Panc1 (cell line): Measurements from ENCODE around the gene RAP1GDS1.

Experiments
- CTCF ChIP-seq: fragments of 450-650 bp; IDR thresholded peaks from 2 replicates; pipeline ENCODE4 v1.5.1; 2017; ENCODE audit warnings: mild to moderate bottlenecking
- REST ChIP-seq, 2 experiments: IDR thresholded peaks; 2 replicates each; pipeline ENCODE4 v1.6.1; 2011 to 2012; ENCODE audit warnings: low read depth in 2 of 2, control low read depth in 1 of 2, low read length in 1 of 2, mild to moderate bottlenecking in 1 of 2, moderate library complexity in 1 of 2; ENCODE audit not compliant: insufficient read depth in 1 of 2

- TF ChIP-seq CTCF (no peak), REST (IDR thresholded peaks at IDR 0.05; ENCODE audit: insufficient read depth in 1 of 2, low read depth in 2 of 2, low read length in 1 of 2) (no peak)
These were observed 108.1 kb downstream of the RAP1GDS1 start for GRCh38 chr4:98369322-98369721.
